H9 (cell line): ENCODE measurements around the gene ZNF593. TPM values are rescaled to one million over a fixed set of nuclear protein-coding genes. Genes with fewer than 3 reads are reported as not detected.

ENCODE experiments used
- DNase-seq: peaks from one replicate; pipeline ENCODE4 v3.0.0-alpha.2; 2017
- H2AFZ ChIP-seq: one replicate; pipeline ENCODE4 v1.6.1; 2013; ENCODE audit warnings: mild to moderate bottlenecking, low read length, control low read depth, moderate library complexity
- H2AK5ac ChIP-seq: 2 replicates; pipeline ENCODE4 v1.6.1; 2013; ENCODE audit warnings: low read length, control low read depth, mixed read lengths; ENCODE audit not compliant: insufficient read length
- H2BK120ac ChIP-seq: one replicate; pipeline ENCODE4 v1.6.1; 2013; ENCODE audit warnings: low read depth, mild to moderate bottlenecking, low read length, control low read depth, inconsistent platforms; ENCODE audit not compliant: poor library complexity, severe bottlenecking
- H2BK12ac ChIP-seq: 2 replicates; pipeline ENCODE4 v1.6.1; 2013; ENCODE audit warnings: low read length, control low read depth, mixed read lengths, low read depth; ENCODE audit not compliant: insufficient read length
- H2BK15ac ChIP-seq: 2 replicates; pipeline ENCODE4 v1.6.1; 2013; ENCODE audit warnings: low read depth, low read length, control low read depth
- H2BK20ac ChIP-seq: one replicate; pipeline ENCODE4 v1.6.1; 2013; ENCODE audit warnings: low read depth, mild to moderate bottlenecking, low read length, control low read depth, inconsistent platforms; ENCODE audit not compliant: poor library complexity, severe bottlenecking
- H2BK5ac ChIP-seq: 2 replicates; pipeline ENCODE4 v1.6.1; 2013; ENCODE audit warnings: low read length, control low read depth, mixed read lengths; ENCODE audit not compliant: insufficient read length
- H3K14ac ChIP-seq: 2 replicates; pipeline ENCODE4 v1.6.1; 2013; ENCODE audit warnings: low read length, control low read depth; ENCODE audit not compliant: insufficient read depth
- H3K18ac ChIP-seq: 2 replicates; pipeline ENCODE4 v1.6.1; 2013; ENCODE audit warnings: low read depth, mild to moderate bottlenecking, mixed read lengths, low read length, control low read depth; ENCODE audit not compliant: insufficient read length
- H3K23ac ChIP-seq: 2 replicates; pipeline ENCODE4 v1.6.1; 2013; ENCODE audit warnings: low read length, control low read depth, mixed read lengths, low read depth; ENCODE audit not compliant: insufficient read length
- H3K23me2 ChIP-seq: 2 replicates; pipeline ENCODE4 v1.6.1; 2013; ENCODE audit warnings: low read depth, mild to moderate bottlenecking, mixed read lengths, low read length, control low read depth; ENCODE audit not compliant: insufficient read length, poor library complexity, severe bottlenecking
- H3K27ac ChIP-seq: 2 replicates; pipeline ENCODE4 v1.5.1; 2013; ENCODE audit warnings: low read length, control low read depth, mixed read lengths, low read depth; ENCODE audit not compliant: insufficient read length
- H3K27me3 ChIP-seq: 2 replicates; pipeline ENCODE4 v1.6.1; 2013; ENCODE audit warnings: low read length, control low read depth, inconsistent platforms; ENCODE audit not compliant: insufficient read depth
- H3K4ac ChIP-seq: 2 replicates; pipeline ENCODE4 v1.6.1; 2013; ENCODE audit warnings: low read depth, mild to moderate bottlenecking, control low read depth, inconsistent platforms, low read length, moderate library complexity
- H3K4me1 ChIP-seq: 2 replicates; pipeline ENCODE4 v1.6.1; 2013; ENCODE audit warnings: low read length, control low read depth, inconsistent platforms; ENCODE audit not compliant: insufficient read depth
- H3K4me2 ChIP-seq: 2 replicates; pipeline ENCODE4 v1.6.1; 2013; ENCODE audit warnings: low read length, control low read depth, mixed read lengths; ENCODE audit not compliant: insufficient read length, insufficient read depth
- H3K56ac ChIP-seq: 2 replicates; pipeline ENCODE4 v1.6.1; 2013; ENCODE audit warnings: low read depth, mild to moderate bottlenecking, mixed read lengths, low read length, control low read depth; ENCODE audit not compliant: insufficient read length
- H3K79me1 ChIP-seq: 2 replicates; pipeline ENCODE4 v1.6.1; 2013; ENCODE audit warnings: low read depth, mild to moderate bottlenecking, moderate library complexity, low read length, control low read depth, inconsistent platforms; ENCODE audit not compliant: insufficient read depth, poor library complexity, severe bottlenecking
- H3K79me2 ChIP-seq: 2 replicates; pipeline ENCODE4 v1.6.1; 2013; ENCODE audit warnings: low read length, control low read depth, inconsistent platforms; ENCODE audit not compliant: insufficient read depth
- H3K9ac ChIP-seq: 2 replicates; pipeline ENCODE4 v1.6.1; 2013; ENCODE audit warnings: low read length, control low read depth, mixed read lengths; ENCODE audit not compliant: insufficient read length; ENCODE audit errors: extremely low read depth
- H3K9me3 ChIP-seq: one replicate; pipeline ENCODE4 v1.6.1; 2013; ENCODE audit warnings: low read depth, low read length, inconsistent platforms; ENCODE audit not compliant: control insufficient read depth
- H3T11ph ChIP-seq: one replicate; pipeline ENCODE4 v1.6.1; 2013; ENCODE audit warnings: mild to moderate bottlenecking, low read length, control low read depth, inconsistent platforms
- H4K20me1 ChIP-seq: one replicate; pipeline ENCODE4 v1.6.1; 2013; ENCODE audit not compliant: control insufficient read depth, insufficient read length, insufficient read depth
- H4K5ac ChIP-seq: 2 replicates; pipeline ENCODE4 v1.6.1; 2013; ENCODE audit warnings: low read depth, mild to moderate bottlenecking, mixed read lengths, low read length, control low read depth; ENCODE audit not compliant: insufficient read length
- H4K8ac ChIP-seq: replicated peaks from 2 replicates; pipeline ENCODE4 v1.6.1; 2013; ENCODE audit warnings: low read length, control low read depth, mixed read lengths, low read depth; ENCODE audit not compliant: insufficient read length
- H4K91ac ChIP-seq: 2 replicates; pipeline ENCODE4 v1.6.1; 2013; ENCODE audit warnings: low read depth, mild to moderate bottlenecking, moderate library complexity, mixed read lengths, low read length, control low read depth; ENCODE audit not compliant: insufficient read length
- H3K27ac Mint-ChIP-seq, 3 experiments: 2 replicates in 2 of 3; 3 replicates in 1 of 3; pipeline ENCODE4 v1.8.0; 2020 to 2021; ENCODE audit warnings: mixed read lengths in 3 of 3, mild to moderate bottlenecking in 1 of 3, moderate library complexity in 1 of 3
- H3K27me3 Mint-ChIP-seq: 2 replicates; pipeline ENCODE4 v1.8.0; 2021; ENCODE audit warnings: low read depth, mild to moderate bottlenecking, moderate library complexity, mixed read lengths
- H3K36me3 Mint-ChIP-seq, 3 experiments: 2 replicates in 2 of 3; 3 replicates in 1 of 3; pipeline ENCODE4 v1.8.0; 2020 to 2021; ENCODE audit warnings: low read depth in 3 of 3, mixed read lengths in 3 of 3; ENCODE audit not compliant: insufficient read depth in 1 of 3
- H3K4me1 Mint-ChIP-seq, 2 experiments: 2 replicates each; pipeline ENCODE4 v1.8.0; 2020; ENCODE audit warnings: mixed read lengths in 2 of 2
- H3K4me3 Mint-ChIP-seq, 2 experiments: 2 replicates in 1 of 2; 3 replicates in 1 of 2; pipeline ENCODE4 v1.8.0; 2020 to 2021; ENCODE audit warnings: mild to moderate bottlenecking in 2 of 2, mixed read lengths in 2 of 2, moderate library complexity in 1 of 2
- H3K9me3 Mint-ChIP-seq, 2 experiments: 2 replicates in 1 of 2; 3 replicates in 1 of 2; pipeline ENCODE4 v1.8.0; 2020; ENCODE audit warnings: mild to moderate bottlenecking in 2 of 2, mixed read lengths in 2 of 2, moderate library complexity in 1 of 2
- total RNA-seq: library from RNA; stranded (reverse); gene quantifications from 2 replicates; pipeline ENCODE4 v1.2.1, GENCODE V29; 2021
- TF ChIP-seq, protein P1 (sequence below): fragments of 200-600 bp; sonication (generic); conservative IDR thresholded peaks from 3 replicates; pipeline ENCODE4 v1.8.0; 2021; ENCODE audit warnings: antibody characterized with exemption, mild to moderate bottlenecking

Gene ZNF593
- total RNA-seq, 1 experiment from 2014 or later, result 48.2 TPM

DNA sequence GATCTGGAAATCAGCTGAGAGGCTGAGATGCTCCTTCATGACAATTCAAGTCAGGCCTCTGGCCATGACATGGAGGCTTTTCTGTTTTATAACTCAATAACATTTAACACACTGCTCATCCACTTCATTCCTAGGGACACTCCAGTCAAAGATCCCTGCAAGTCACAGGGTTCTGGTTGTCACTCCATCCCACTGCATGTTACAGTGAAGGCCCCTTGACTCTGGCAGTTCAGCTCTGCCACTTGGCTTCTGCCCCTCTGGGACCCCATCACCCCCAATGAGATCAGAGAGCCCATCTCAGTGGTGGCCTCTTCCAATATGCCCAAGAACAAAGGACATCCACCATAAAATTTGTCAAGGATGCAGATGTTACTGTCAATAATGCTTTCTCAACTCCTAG is 20.8 kb upstream of the ZNF593 start:
- no peak overlapping the region for H2BK15ac ChIP-seq
- H3K79me1 ChIP-seq, result no peaks in the 10 kb centered on the region
- peaks cover 100% of the 10 kb centered on the region for H3K27me3 Mint-ChIP-seq
- no peak overlapping the region for H3K27ac ChIP-seq
- peaks cover 2% of the 10 kb centered on the region; the same call in 1 of the 2 replicates for H3K4me1 ChIP-seq
- no peak overlapping the region for H4K8ac ChIP-seq
- no peak overlapping the region for H3K18ac ChIP-seq
- no peak overlapping the region for H3K4me2 ChIP-seq
- no peak overlapping the region for H2AFZ ChIP-seq
- no peak overlapping the region for H3K27ac Mint-ChIP-seq
- no peak overlapping the region for H2BK5ac ChIP-seq
- H4K91ac ChIP-seq, result no peak overlapping the region
- H3K27me3 ChIP-seq, result peaks cover 8% of the 10 kb centered on the region; the same call in 1 of the 2 replicates
- no peak overlapping the region for H3K56ac ChIP-seq
- H2BK12ac ChIP-seq, result no peak overlapping the region
- H3K9ac ChIP-seq, result no peak overlapping the region
- H2AK5ac ChIP-seq, result no peak overlapping the region
- H4K5ac ChIP-seq, result no peak overlapping the region
- H3T11ph ChIP-seq, result no peak overlapping the region
- no peak overlapping the region for H2BK120ac ChIP-seq
- no peaks in the 10 kb centered on the region for H3K23me2 ChIP-seq
- H2BK20ac ChIP-seq, result no peak overlapping the region
- H3K4me1 Mint-ChIP-seq, result peaks cover 0 to 3% of the 10 kb centered on the region in 2 experiments; a peak in 1 of 4 replicates
- H3K14ac ChIP-seq, result no peak overlapping the region
- no peak overlapping the region for H3K4me3 Mint-ChIP-seq
- H3K9me3 ChIP-seq, result no peaks in the 10 kb centered on the region
- no peak for DNase-seq
- no peak overlapping the region for H3K23ac ChIP-seq
- H3K9me3 Mint-ChIP-seq, result no peaks in the 10 kb centered on the region
- no peak overlapping the region for H3K4ac ChIP-seq
- TF ChIP-seq, protein P1, sequence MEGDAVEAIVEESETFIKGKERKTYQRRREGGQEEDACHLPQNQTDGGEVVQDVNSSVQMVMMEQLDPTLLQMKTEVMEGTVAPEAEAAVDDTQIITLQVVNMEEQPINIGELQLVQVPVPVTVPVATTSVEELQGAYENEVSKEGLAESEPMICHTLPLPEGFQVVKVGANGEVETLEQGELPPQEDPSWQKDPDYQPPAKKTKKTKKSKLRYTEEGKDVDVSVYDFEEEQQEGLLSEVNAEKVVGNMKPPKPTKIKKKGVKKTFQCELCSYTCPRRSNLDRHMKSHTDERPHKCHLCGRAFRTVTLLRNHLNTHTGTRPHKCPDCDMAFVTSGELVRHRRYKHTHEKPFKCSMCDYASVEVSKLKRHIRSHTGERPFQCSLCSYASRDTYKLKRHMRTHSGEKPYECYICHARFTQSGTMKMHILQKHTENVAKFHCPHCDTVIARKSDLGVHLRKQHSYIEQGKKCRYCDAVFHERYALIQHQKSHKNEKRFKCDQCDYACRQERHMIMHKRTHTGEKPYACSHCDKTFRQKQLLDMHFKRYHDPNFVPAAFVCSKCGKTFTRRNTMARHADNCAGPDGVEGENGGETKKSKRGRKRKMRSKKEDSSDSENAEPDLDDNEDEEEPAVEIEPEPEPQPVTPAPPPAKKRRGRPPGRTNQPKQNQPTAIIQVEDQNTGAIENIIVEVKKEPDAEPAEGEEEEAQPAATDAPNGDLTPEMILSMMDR, result no peak
- no peaks in the 10 kb centered on the region for H4K20me1 ChIP-seq
- no peaks in the 10 kb centered on the region for H3K36me3 Mint-ChIP-seq
- no peaks in the 10 kb centered on the region for H3K79me2 ChIP-seq
